ENCODE measurements around the gene KLHL3. TPM values are rescaled to one million over a fixed set of nuclear protein-coding genes. Genes with fewer than 3 reads are reported as not detected.

The KLHL3 gene
- total RNA-seq, 1 donor: 9.3 TPM

- no peaks in the 10 kb centered on the region for H3K27me3 ChIP-seq (ENCODE audit: insufficient read depth, low read length)
- no peak overlapping the region for H3K4me3 ChIP-seq (ENCODE audit: low read length)
- no peaks in the 10 kb centered on the region for H3K4me1 ChIP-seq (ENCODE audit: insufficient read depth, low read length)
- no peaks in the 10 kb centered on the region for H3K9me3 ChIP-seq (ENCODE audit: low read depth, low read length)
Measured at GRCh38 chr5:137706841-137707240, 29.0 kb downstream of the KLHL3 start.

GRCh38 chr5:137705106-137705505 lies 30.8 kb downstream of the KLHL3 start:
- H3K9me3 ChIP-seq (ENCODE audit: low read depth, low read length): no peaks in the 10 kb centered on the region
- H3K4me1 ChIP-seq (ENCODE audit: insufficient read depth, low read length): no peaks in the 10 kb centered on the region
- no peaks in the 10 kb centered on the region for H3K27me3 ChIP-seq (ENCODE audit: insufficient read depth, low read length)
- H3K4me3 ChIP-seq (ENCODE audit: low read length): no peak overlapping the region

GRCh38 chr5:137703565-137703964 lies 32.3 kb downstream of the KLHL3 start:
- Histone ChIP-seq H3K4me3 (ENCODE audit: low read length) (no peak overlapping the region), H3K4me1 (ENCODE audit: insufficient read depth, low read length) (no peaks in the 10 kb centered on the region), H3K27me3 (ENCODE audit: insufficient read depth, low read length) (no peaks in the 10 kb centered on the region), H3K9me3 (ENCODE audit: low read depth, low read length) (no peaks in the 10 kb centered on the region)

GRCh38 chr5:137700282-137700680 lies 35.6 kb downstream of the KLHL3 start:
- Histone ChIP-seq H3K27me3 (ENCODE audit: insufficient read depth, low read length) (no peaks in the 10 kb centered on the region), H3K4me1 (ENCODE audit: insufficient read depth, low read length) (peaks cover 21% of the 10 kb centered on the region), H3K9me3 (ENCODE audit: low read depth, low read length) (no peaks in the 10 kb centered on the region), H3K4me3 (ENCODE audit: low read length) (no peak overlapping the region)

- no peak overlapping the region for H3K4me3 ChIP-seq (ENCODE audit: low read length)
- H3K4me1 ChIP-seq (ENCODE audit: insufficient read depth, low read length): peaks cover 28% of the 10 kb centered on the region
- no peaks in the 10 kb centered on the region for H3K9me3 ChIP-seq (ENCODE audit: low read depth, low read length)
- no peaks in the 10 kb centered on the region for H3K27me3 ChIP-seq (ENCODE audit: insufficient read depth, low read length)
Measured at GRCh38 chr5:137699336-137700281, 36.3 kb downstream of the KLHL3 start.

- H3K4me1 ChIP-seq (ENCODE audit: insufficient read depth, low read length): peaks cover 30% of the 10 kb centered on the region
- H3K27me3 ChIP-seq (ENCODE audit: insufficient read depth, low read length): no peaks in the 10 kb centered on the region
- H3K4me3 ChIP-seq (ENCODE audit: low read length): no peak overlapping the region
- no peaks in the 10 kb centered on the region for H3K9me3 ChIP-seq (ENCODE audit: low read depth, low read length)
Measured at GRCh38 chr5:137696481-137696880, 39.4 kb downstream of the KLHL3 start.

- H3K9me3 ChIP-seq (ENCODE audit: low read depth, low read length): no peaks in the 10 kb centered on the region
- no peak overlapping the region for H3K4me3 ChIP-seq (ENCODE audit: low read length)
- peaks cover 30% of the 10 kb centered on the region for H3K4me1 ChIP-seq (ENCODE audit: insufficient read depth, low read length)
- H3K27me3 ChIP-seq (ENCODE audit: insufficient read depth, low read length): no peaks in the 10 kb centered on the region
Measured at GRCh38 chr5:137695651-137696428, 40.0 kb downstream of the KLHL3 start.

GRCh38 chr5:137693951-137694721 lies 41.8 kb downstream of the KLHL3 start:
- Histone ChIP-seq H3K4me1 (ENCODE audit: insufficient read depth, low read length) (peaks cover 30% of the 10 kb centered on the region), H3K4me3 (ENCODE audit: low read length) (no peak overlapping the region), H3K27me3 (ENCODE audit: insufficient read depth, low read length) (no peaks in the 10 kb centered on the region), H3K9me3 (ENCODE audit: low read depth, low read length) (no peaks in the 10 kb centered on the region)

- no peaks in the 10 kb centered on the region for H3K9me3 ChIP-seq (ENCODE audit: low read depth, low read length)
- no peaks in the 10 kb centered on the region for H3K27me3 ChIP-seq (ENCODE audit: insufficient read depth, low read length)
- no peak overlapping the region for H3K4me3 ChIP-seq (ENCODE audit: low read length)
- peaks cover 30% of the 10 kb centered on the region for H3K4me1 ChIP-seq (ENCODE audit: insufficient read depth, low read length)
Measured at GRCh38 chr5:137693307-137693950, 42.5 kb downstream of the KLHL3 start.

- H3K4me1 ChIP-seq (ENCODE audit: insufficient read depth, low read length): no peaks in the 10 kb centered on the region
Measured at GRCh38 chr5:137689306-137689705, 46.6 kb downstream of the KLHL3 start.

GRCh38 chr5:137688210-137688840 lies 47.6 kb downstream of the KLHL3 start:
- Histone ChIP-seq H3K27me3 (ENCODE audit: insufficient read depth, low read length) (no peaks in the 10 kb centered on the region), H3K9me3 (ENCODE audit: low read depth, low read length) (no peaks in the 10 kb centered on the region), H3K4me1 (ENCODE audit: insufficient read depth, low read length) (no peaks in the 10 kb centered on the region), H3K4me3 (ENCODE audit: low read length) (no peak overlapping the region)

More at GRCh38 chr5:137689306-137689705, 46.6 kb downstream of the KLHL3 start:
- no peak overlapping the region for H3K4me3 ChIP-seq (ENCODE audit: low read length)
- H3K27me3 ChIP-seq (ENCODE audit: insufficient read depth, low read length): no peaks in the 10 kb centered on the region
- no peaks in the 10 kb centered on the region for H3K9me3 ChIP-seq (ENCODE audit: low read depth, low read length)

- no peaks in the 10 kb centered on the region for H3K9me3 ChIP-seq (ENCODE audit: low read depth, low read length)
- no peak overlapping the region for H3K4me3 ChIP-seq (ENCODE audit: low read length)
- H3K27me3 ChIP-seq (ENCODE audit: insufficient read depth, low read length): no peaks in the 10 kb centered on the region
- H3K4me1 ChIP-seq (ENCODE audit: insufficient read depth, low read length): no peaks in the 10 kb centered on the region
Measured at GRCh38 chr5:137684761-137685160, 51.1 kb downstream of the KLHL3 start.

- Histone ChIP-seq H3K27me3 (ENCODE audit: insufficient read depth, low read length) (no peaks in the 10 kb centered on the region), H3K4me1 (ENCODE audit: insufficient read depth, low read length) (no peaks in the 10 kb centered on the region), H3K9me3 (ENCODE audit: low read depth, low read length) (no peaks in the 10 kb centered on the region), H3K4me3 (ENCODE audit: low read length) (no peak overlapping the region)
Measured at GRCh38 chr5:137681191-137681590, 54.7 kb downstream of the KLHL3 start.

- no peaks in the 10 kb centered on the region for H3K4me1 ChIP-seq (ENCODE audit: insufficient read depth, low read length)
- H3K9me3 ChIP-seq (ENCODE audit: low read depth, low read length): no peaks in the 10 kb centered on the region
- H3K27me3 ChIP-seq (ENCODE audit: insufficient read depth, low read length): no peaks in the 10 kb centered on the region
- H3K4me3 ChIP-seq (ENCODE audit: low read length): no peak overlapping the region
Measured at GRCh38 chr5:137679910-137680309, 56.0 kb downstream of the KLHL3 start.
